ENCODE data around the gene PANK4. TPM values are rescaled to one million over a fixed set of nuclear protein-coding genes. Genes with fewer than 3 reads are reported as not detected.

The PANK4 gene
- total and polyA plus RNA-seq, 3 experiments from 2014 or later = 25.0 to 46.3 (median 40.3) TPM

Other genes starting within 250 kb of the PANK4 start
- 10 to 100 TPM in 1 of 2 experiments, 1 to 10 TPM in 1; 9.4 to 10.4 TPM for gene MORN1, start 135.0 kb downstream of the PANK4 start, total RNA-seq
- 3.3 TPM for gene MORN1, start 135.0 kb downstream of the PANK4 start, polyA plus RNA-seq
- gene RER1, start 134.8 kb downstream of the PANK4 start, total RNA-seq = 100 to 1,000 TPM; 214 to 222 TPM
- 166 TPM for gene RER1, start 134.8 kb downstream of the PANK4 start, polyA plus RNA-seq
- gene PEX10, start 114.0 kb downstream of the PANK4 start, total RNA-seq = 10 to 100 TPM; 25.6 to 26.2 TPM
- 8.9 TPM for gene PEX10, start 114.0 kb downstream of the PANK4 start, polyA plus RNA-seq
- gene PLCH2, start 50.3 kb downstream of the PANK4 start, total RNA-seq = 1 to 10 TPM; 2.5 TPM
- 2.8 TPM for gene PLCH2, start 50.3 kb downstream of the PANK4 start, polyA plus RNA-seq
- not detected for gene HES5, start 3.7 kb upstream of the PANK4 start, total RNA-seq
- gene HES5, start 3.7 kb upstream of the PANK4 start, polyA plus RNA-seq = not detected
- 100 to 1,000 TPM; 164 to 168 TPM for gene TNFRSF14, start 29.8 kb upstream of the PANK4 start, total RNA-seq
- 51.6 TPM for gene TNFRSF14, start 29.8 kb upstream of the PANK4 start, polyA plus RNA-seq
- 10 to 100 TPM; 41.3 to 45.5 TPM for gene PRXL2B, start 60.2 kb upstream of the PANK4 start, total RNA-seq
- gene PRXL2B, start 60.2 kb upstream of the PANK4 start, polyA plus RNA-seq = 23.2 TPM
- gene MMEL1, start 106.4 kb upstream of the PANK4 start, total RNA-seq = under 1 TPM in 1 of 2 experiments, not detected in 1; 0.44 TPM
- 6.8 TPM for gene MMEL1, start 106.4 kb upstream of the PANK4 start, polyA plus RNA-seq

All from CD8-positive, alpha-beta memory T cell (primary cell).